HPDE6-E6E7 (cell line): Measurements from ENCODE around the gene SMOC2.
"Not testable (repeated sequence)": the region's sequence is repeated elsewhere in the genome, so short reads cannot be mapped to it uniquely, and the experiment has no call there.

Source experiments
- DNase-seq: peaks from one replicate; pipeline ENCODE4 v3.0.0; 2011; ENCODE audit warnings: missing footprints; ENCODE audit errors: extremely low spot score

Gene SMOC2

DNA sequence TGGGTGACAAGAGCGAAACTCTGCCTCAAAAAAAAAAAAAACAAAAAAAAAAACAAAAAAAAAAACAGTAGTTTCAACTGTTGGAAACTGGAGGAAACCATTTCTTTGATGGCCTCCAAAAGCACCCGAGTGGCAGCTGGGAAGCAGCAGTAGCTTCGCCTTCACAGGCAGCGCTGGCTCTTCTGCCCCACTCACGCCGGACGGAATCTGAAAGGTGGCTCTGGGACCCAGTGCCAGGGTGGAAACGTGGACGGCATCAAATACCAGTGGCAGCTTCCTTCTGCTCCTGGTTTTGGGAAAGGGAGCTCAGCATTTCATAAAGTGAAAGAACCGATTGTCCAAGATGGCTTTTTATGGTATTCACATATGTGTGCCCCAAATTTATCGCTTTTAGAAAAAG, 159.4 kb downstream of the SMOC2 start:
- DNase-seq: no peak

DNA sequence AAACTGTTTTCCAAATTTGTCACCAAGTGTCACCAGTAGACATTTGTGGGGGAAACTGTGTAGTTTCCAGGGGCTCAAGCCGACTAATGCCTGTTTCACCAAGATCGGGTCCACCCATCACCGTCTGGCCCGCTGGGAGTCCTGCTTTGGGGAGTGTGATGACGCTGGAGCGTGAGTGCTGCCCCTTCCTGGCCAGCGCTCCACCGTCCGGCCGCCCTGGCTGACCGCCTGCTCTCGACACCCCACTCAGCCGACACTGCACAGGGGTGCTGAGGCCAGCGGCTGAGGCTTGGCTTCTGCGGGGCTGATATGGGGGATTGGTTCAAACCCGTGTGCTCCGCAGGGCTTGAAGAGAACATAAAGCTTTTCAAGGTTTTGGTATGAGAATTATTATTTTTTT, 160.1 kb downstream of the SMOC2 start:
- no peak for DNase-seq

DNA sequence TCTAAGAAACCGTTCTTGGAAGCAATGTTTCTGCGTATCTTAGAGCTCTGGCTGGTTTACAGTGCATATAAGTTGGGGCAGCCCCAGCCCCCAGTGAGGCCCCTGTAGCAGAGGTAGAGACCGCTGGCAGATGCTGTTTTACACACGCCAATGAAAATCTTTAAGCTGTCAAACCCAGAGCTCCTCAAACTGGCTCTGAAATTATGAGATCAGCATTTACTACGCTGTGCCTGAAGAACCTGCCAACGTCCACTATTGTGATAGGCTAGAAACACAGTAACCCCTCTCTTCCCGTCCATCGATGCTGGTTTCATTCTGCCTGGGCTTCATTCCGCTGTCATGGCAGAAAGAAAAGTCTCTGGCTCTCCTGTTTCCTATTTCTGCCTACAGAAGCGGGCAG, 160.6 kb downstream of the SMOC2 start:
- no peak for DNase-seq

DNA sequence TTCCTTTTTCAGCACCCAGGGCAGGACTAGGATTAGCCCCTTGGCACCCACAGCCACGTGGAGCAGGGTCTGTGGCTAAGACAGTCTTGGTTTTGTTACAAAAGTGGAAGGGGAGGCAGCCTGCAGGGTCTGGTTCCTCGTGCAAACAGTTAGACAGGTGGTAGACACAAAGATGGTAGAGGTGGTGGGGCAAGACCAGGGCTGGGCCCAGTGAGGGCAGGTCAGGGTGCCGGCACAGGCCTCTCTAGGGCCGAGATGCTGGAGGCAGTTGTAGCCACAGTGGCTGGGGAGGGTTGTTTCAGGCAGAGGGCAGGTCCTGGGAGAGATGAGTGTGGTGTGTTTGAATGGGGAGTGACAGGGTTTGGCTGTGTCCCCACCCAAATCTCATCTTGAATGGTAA, 161.6 kb downstream of the SMOC2 start:
- DNase-seq: no peak

DNA sequence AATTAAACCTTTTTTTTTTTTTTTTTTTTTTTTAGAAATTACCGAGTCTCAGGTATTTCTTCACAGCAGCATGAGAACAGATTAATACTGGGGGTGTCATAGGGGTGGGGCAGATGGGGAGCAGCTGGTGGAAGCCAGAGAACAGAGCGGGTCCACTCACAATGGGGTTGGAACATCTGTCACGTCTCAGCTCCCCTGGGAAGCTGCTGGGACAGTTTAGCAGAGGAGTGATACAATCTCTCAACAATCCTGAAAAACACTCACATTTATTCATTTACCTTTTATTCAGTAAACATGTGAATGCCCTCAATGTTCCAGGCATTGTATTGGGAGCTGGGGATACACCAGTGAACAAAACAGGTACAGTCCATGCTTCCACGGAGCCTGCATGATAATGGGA, 162.2 kb downstream of the SMOC2 start:
- DNase-seq: no peak

DNA sequence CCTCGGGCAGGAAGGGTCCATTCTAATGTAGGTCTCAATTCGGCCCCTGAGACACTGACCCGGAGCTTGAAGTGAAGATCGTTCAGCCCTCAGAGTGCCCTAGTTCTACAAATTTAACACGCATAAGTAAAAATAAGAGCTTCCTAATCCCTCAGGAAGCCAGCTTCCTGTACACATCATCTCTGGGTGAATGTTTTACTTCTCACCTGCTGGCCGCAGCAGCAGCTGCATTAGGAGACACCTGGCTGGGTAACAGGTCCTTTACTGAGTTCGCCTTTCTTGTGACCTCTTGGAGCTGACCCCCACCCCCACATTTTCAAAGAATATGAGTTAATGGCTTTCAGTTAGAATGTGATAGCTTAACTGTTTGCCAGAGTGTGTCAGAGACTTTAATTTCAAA, 165.0 kb downstream of the SMOC2 start:
- DNase-seq: peak; percentile 57

DNA sequence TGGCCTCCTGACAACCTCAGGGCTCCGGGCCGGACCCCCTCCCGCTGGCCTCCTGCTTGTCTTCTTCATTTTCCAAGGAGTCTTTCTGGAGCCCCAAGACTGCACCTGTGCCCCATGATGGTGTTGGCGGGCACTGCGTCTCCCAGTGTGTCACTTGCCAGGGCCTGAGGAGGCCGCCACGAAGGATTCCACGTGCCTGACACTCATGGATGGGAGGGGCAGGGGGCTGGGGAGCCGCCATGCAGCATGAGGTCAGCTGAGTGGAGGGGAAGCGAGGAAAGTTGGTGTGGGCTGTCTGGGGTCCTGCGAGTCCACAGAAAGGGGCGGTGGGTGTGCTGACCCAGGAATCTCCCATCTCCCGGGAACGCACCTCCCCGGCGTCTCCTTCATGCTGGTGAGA, 165.7 kb downstream of the SMOC2 start:
- DNase-seq: no peak

DNA sequence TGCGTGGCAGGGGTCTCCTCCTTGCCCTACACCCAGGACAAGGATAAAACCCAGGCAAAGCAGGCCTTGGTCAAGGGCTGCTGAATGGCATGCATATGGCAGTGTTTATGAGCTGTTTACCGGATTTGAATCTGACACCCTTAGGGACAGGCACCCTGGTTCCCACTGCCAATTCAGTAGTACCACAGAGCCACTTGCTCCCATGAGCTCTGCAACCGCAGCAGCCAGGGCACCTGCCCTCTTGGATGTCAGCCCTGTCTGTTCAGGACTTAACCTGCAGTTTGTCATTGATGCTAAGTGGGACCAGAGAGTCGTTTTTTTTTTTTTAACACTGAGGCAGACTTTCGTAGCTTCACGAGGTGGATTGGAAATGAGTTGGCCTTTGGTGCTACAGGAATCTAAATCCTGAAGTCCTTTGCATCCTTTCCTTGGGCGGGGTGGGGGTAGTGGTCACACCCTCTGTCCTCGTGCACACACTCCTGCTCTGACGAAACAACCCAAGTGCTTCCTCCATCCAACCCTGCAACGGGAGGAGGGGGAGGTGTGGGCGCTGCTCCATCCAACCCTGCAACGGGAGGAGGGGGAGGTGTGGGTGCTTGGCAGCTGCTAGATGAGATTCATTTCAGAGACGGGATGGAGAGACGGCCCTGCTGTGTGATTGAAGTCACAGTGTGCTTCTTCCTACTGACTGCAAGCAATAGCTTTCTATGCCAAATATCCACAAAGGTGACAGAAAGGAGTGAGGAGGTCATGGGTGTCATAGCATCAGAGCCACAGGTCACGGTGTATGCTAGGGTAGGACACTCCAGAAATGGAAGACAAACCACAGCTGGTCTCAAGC, 166.5 kb downstream of the SMOC2 start:
- DNase-seq: no peak

DNA sequence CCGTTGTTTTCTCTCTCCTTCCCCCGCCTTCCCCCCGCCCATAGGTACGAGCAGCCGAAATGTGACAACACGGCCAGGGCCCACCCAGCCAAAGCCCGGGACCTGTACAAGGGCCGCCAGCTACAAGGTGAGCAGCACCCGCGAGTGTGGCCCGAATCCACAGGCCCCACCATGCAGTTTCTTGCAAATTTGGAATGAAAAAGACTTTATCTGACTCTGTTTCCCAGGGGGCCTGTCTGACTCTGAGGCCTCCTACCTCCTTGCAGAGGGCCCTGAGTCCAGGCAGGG, 167.1 kb downstream of the SMOC2 start:
- DNase-seq: no peak

DNA sequence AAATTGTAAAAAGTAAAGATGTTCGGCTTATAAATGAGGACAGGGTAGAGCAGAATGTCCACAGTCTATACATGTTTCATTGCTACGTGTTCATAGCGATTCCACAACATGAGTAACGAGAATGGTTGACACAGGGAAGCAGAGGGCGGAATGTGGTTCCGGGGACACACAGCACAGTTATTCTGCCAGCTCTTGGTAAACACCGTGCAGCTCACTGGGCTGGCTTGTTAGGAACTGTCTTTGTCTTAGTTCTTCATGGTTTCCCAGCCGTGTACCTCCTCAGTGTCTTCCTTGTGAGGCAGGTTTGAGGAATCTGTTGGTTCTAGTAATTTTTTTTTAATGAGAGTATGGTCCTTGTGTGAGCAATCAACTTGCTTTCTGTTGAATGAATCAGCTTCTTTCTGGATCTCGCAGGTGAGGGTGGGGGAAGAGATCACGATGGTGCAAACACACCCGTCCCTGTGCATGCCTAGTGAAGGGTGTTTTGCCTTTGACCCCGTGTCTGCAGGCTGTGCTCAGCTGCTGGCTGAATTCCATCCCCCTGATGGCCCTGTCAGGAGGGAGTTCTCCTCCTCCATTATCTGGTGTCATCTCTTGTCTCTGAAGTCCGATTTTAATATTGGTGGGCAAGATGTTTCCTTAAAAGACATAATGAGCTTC, 168.2 kb downstream of the SMOC2 start:
- peak; percentile 58 for DNase-seq

DNA sequence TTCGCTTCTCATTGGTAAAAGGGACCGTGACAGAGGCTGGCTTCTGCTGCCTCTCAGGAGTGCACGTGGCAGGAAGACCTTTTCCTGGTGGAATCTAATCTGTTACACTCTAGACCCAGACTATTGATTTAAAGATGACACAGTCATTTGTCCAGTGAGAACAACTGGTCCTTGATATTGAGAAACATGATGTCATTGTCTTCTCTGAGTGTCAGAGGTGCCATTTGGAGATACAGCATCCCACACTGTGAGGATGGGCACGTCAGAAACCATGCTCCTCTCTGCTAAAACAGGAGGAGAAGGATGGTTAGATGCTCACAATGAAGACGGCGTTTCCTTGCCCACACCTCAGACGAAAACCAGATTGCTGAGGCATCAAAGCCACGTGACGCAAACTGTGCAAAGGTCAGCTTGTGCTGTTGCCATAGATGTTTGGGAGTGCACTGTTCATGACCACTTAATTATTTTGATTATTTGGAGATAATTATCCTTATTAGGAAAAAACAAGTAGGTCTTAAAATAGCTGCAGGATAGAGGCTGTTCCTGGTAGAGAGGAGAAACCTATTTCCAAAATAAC, 169.0 kb downstream of the SMOC2 start:
- DNase-seq: no peak

DNA sequence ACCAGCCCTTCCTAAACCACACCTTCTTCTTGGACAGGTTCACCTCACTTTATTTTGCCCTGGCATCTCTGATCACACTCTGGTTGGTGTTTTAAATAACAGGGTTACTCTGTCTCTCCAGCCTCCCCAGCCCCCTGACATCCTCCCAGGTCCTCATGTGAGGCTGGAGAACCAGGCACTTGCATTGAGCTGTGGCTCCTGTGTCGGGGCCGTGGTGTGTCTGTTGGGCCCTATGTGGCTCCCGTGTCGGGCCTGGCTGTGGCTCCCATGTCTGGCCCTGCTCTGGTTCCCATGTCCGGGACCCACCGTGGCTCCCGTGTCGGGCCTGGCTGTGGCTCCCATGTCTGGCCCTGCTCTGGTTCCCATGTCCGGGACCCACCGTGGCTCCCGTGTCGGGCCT, 170.0 kb downstream of the SMOC2 start:
- DNase-seq: not testable (repeated sequence)

DNA sequence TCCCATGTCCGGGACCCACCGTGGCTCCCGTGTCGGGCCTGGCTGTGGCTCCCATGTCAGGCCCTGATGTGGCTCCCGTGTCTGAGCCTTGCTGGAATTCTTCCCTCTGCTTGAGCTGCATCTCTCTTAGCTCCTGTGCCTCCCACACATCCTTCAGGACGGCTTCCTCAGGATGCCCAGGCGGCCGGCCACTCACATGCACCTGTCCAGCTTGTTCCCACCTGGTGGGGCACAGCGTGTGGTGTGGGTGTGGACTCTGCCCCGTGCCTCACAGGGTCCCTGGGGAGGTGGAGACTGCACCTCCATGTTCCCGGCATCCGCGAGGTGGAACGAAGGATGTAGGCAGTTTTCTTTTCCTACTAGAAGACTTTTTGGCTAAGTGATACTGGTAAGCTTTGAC, 170.7 kb downstream of the SMOC2 start:
- no peak for DNase-seq

DNA sequence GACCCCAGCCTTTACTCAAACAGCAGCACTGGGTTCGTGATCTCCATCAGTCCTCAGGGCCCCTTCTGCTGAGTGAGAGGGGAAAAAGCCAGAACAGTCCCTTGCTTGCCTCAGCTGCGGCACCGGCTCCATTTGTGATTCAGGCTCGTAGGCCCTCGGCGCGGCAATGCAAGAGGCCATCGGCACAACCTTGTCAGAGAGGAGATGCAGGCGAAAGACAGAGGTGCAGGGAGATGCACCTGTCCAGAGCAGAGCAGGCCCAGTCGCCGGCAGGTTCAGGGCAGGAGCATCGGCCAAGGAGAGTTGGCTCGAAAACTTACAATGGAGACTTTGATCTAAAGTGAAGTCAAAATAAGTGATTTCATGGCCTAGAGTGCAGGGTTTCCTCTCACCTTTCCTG, 171.6 kb downstream of the SMOC2 start:
- no peak for DNase-seq

DNA sequence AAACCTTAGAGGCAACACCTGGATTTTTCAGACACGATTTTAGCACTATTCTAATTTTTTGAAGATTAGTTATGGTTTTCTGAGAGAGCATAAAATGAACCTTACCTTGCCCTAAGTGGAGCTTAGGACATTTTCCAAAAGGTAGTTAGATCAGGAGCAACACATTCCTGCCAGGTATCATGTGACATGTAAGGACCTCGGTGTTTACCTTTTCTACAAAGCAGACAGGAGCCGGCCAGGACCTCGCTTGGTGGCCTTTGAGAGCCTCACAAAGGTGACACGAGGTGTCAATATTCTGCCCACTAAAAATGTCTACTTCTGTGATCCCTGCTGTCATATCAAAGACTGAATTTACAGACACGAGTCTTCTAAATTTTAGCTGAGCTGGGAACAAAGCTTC, 174.9 kb downstream of the SMOC2 start:
- DNase-seq: no peak

DNA sequence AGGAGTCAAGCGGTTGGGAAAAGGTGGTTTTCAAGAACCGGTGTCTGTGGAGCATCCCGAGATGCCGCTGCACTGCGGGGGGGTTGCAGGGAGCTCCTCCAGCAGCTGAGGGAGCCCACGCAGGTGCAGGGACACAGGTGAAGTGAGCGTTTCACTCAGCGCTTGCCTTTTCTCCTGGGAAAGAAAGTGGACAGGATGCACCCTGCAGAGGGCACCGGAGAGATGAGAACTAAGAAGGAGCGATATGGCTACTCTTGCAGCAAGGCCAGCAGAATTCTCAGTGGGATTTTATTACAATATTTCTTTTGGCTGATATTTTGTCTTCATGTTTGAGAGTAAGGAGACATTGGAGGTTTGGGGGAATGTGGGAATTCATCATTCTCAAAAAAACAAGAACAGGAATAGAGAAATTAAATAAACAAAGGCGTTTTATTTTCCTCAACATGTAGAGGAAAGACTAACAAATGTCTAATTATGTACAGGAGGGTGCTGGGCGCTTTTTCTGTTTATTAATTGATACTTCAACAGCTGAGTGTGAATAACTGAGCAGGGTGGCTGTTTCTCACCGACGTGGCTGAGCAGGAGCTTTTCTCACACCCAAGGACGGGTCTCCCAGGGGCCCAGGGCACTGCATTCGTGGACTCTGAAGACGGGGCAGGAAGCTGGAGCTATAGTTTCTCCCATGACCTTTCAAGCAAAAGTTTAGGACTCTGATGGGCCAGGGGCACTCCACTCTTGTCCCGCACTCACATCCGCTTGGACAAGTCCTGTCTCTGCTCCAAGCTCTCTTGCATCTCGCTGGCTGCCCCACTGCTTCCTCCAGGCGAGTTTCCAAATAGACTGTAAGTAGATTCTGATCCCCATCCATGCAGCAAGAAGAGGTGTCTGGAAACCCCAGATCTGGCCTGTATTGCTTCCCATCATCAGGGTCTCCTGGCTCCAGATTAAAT, 176.1 kb downstream of the SMOC2 start:
- peak; percentile 54 for DNase-seq

DNA sequence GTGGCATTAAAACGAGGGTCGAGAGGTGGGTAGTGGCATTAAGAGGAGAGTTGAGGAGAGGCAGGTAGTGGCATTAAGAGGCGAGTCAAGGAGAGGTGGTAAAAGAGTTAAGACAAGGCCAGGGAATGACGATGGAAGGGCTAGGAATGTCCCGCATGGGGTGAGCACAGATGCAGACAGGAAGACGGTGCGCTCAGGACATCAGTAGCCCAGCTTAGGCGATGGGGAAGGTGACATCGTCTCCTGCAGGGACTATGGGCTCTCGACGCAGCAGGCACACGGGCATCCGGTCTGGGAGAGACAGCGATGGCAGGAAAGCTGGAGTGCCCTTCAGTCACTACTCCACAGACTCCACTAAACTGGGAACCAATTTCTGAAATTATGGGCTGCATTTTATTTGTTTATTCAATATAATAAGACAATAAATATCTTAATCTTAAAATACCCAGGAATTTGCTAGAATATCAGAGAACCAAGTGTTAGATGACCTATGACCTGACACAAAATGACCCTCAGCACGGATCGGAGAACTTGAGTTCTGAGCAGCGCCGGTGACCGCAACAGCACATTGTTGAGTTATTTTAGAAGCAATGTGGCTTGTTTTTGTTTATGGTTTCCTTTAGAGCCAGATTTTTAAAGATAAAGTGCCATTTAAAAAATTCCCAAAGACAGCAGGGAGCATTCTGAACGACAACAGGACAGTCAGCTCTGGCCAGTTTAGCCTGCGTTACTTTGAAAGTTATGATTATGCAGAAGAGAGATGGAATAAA, 177.7 kb downstream of the SMOC2 start:
- DNase-seq: no peak

DNA sequence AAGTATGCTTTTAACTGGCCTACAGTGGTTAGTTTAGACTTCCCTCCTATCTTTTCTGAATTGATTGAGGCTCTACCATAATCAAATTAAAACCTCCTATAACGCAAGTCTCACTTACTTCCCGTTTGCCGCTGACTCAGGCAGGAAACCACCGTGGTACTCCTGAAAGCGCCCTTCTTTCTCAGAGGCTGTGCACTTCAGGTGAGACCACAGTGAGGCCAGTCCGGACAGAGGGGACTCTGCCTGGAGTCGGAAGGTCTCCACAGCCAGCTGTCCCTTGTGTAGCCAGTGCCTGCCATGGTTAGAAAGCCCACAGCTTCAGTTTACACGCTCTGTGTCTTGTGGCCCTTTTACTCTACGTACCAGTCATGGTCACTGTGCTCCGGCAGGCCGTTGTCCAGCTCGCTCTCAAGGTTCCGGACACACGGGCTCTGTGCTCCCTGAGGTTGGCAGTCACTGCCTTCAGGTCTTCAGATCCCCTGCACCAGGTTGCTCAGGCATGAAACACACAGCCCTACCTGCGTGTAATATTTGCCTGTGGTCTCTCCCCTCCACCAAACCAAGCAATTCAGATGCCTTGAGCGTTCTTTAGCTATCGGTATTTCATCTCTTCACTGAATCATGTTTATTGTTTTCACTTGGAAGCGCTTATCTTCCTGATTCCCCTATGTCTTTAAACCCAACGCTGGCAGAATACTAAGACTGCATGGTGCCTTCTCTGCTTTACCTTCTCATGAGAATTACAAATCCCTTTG, 178.8 kb downstream of the SMOC2 start:
- no peak for DNase-seq

DNA sequence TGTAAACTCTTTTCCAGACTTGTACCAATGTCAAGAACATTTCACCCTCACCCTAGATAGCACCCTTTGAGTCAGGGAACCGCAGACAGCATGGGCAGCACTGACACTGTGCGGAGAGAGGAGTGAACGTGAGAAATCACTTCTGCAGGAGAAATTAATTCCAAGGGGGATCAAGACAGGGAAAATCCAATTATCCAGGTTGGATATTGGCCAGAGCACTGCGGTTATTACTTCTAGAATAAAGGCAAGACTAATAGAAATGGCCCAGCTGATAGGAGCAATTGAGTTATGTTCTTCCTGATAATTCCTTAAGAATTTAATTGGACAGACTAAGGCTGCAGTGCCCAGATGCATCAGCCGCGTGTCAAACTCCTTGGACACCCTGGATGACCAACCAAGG, 179.6 kb downstream of the SMOC2 start:
- no peak for DNase-seq

DNA sequence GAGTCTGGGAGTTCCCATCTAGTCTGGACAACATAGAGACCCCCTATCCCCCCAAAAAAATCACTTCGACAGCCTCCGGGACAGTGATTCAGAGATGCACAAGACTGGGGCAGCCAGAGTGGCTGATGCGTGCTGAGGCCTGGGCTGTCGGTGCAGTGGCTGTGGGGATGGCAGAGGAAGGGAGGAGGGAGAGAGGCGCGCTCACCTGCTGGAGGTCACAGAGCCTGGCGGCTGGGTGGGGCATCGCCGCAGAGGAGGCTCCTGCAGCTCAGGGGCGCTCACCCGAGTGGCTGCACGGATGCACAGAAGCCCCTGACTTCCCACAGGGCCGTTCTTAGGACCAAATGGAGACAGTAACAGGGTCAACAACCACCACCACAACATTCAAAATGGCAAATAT, 182.8 kb downstream of the SMOC2 start:
- no peak for DNase-seq

DNA sequence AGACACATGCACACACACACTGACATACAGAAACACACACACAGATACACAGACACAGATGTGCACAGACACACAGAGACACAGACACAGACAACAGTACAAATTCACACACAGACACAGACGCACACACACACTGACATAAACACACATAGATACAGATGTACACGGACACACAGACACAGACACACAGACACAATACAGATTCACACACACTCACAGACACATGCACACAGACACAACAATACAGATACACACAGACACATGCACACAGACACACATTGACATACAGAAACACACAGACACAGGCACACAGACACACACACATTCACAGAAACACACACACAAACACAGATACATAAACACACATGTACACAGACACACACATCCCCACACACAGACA, 183.6 kb downstream of the SMOC2 start:
- no peak for DNase-seq
